H9 (cell line): Measurements from ENCODE around the gene IMMP2L. TPM values are rescaled to one million over a fixed set of nuclear protein-coding genes. Genes with fewer than 3 reads are reported as not detected.

Experiments
- DNase-seq: peaks from one replicate; pipeline ENCODE4 v3.0.0-alpha.2; 2017
- H2AFZ ChIP-seq: one replicate; pipeline ENCODE4 v1.6.1; 2013; ENCODE audit warnings: mild to moderate bottlenecking, low read length, control low read depth, moderate library complexity
- H2AK5ac ChIP-seq: 2 replicates; pipeline ENCODE4 v1.6.1; 2013; ENCODE audit warnings: low read length, control low read depth, mixed read lengths; ENCODE audit not compliant: insufficient read length
- H2BK120ac ChIP-seq: one replicate; pipeline ENCODE4 v1.6.1; 2013; ENCODE audit warnings: low read depth, mild to moderate bottlenecking, low read length, control low read depth, inconsistent platforms; ENCODE audit not compliant: poor library complexity, severe bottlenecking
- H2BK12ac ChIP-seq: 2 replicates; pipeline ENCODE4 v1.6.1; 2013; ENCODE audit warnings: low read length, control low read depth, mixed read lengths, low read depth; ENCODE audit not compliant: insufficient read length
- H2BK15ac ChIP-seq: 2 replicates; pipeline ENCODE4 v1.6.1; 2013; ENCODE audit warnings: low read depth, low read length, control low read depth
- H2BK20ac ChIP-seq: one replicate; pipeline ENCODE4 v1.6.1; 2013; ENCODE audit warnings: low read depth, mild to moderate bottlenecking, low read length, control low read depth, inconsistent platforms; ENCODE audit not compliant: poor library complexity, severe bottlenecking
- H2BK5ac ChIP-seq: 2 replicates; pipeline ENCODE4 v1.6.1; 2013; ENCODE audit warnings: low read length, control low read depth, mixed read lengths; ENCODE audit not compliant: insufficient read length
- H3K14ac ChIP-seq: 2 replicates; pipeline ENCODE4 v1.6.1; 2013; ENCODE audit warnings: low read length, control low read depth; ENCODE audit not compliant: insufficient read depth
- H3K18ac ChIP-seq: 2 replicates; pipeline ENCODE4 v1.6.1; 2013; ENCODE audit warnings: low read depth, mild to moderate bottlenecking, mixed read lengths, low read length, control low read depth; ENCODE audit not compliant: insufficient read length
- H3K23ac ChIP-seq: 2 replicates; pipeline ENCODE4 v1.6.1; 2013; ENCODE audit warnings: low read length, control low read depth, mixed read lengths, low read depth; ENCODE audit not compliant: insufficient read length
- H3K23me2 ChIP-seq: 2 replicates; pipeline ENCODE4 v1.6.1; 2013; ENCODE audit warnings: low read depth, mild to moderate bottlenecking, mixed read lengths, low read length, control low read depth; ENCODE audit not compliant: insufficient read length, poor library complexity, severe bottlenecking
- H3K27ac ChIP-seq: 2 replicates; pipeline ENCODE4 v1.5.1; 2013; ENCODE audit warnings: low read length, control low read depth, mixed read lengths, low read depth; ENCODE audit not compliant: insufficient read length
- H3K27me3 ChIP-seq: 2 replicates; pipeline ENCODE4 v1.6.1; 2013; ENCODE audit warnings: low read length, control low read depth, inconsistent platforms; ENCODE audit not compliant: insufficient read depth
- H3K4ac ChIP-seq: 2 replicates; pipeline ENCODE4 v1.6.1; 2013; ENCODE audit warnings: low read depth, mild to moderate bottlenecking, control low read depth, inconsistent platforms, low read length, moderate library complexity
- H3K4me1 ChIP-seq: 2 replicates; pipeline ENCODE4 v1.6.1; 2013; ENCODE audit warnings: low read length, control low read depth, inconsistent platforms; ENCODE audit not compliant: insufficient read depth
- H3K4me2 ChIP-seq: 2 replicates; pipeline ENCODE4 v1.6.1; 2013; ENCODE audit warnings: low read length, control low read depth, mixed read lengths; ENCODE audit not compliant: insufficient read length, insufficient read depth
- H3K56ac ChIP-seq: 2 replicates; pipeline ENCODE4 v1.6.1; 2013; ENCODE audit warnings: low read depth, mild to moderate bottlenecking, mixed read lengths, low read length, control low read depth; ENCODE audit not compliant: insufficient read length
- H3K79me1 ChIP-seq: 2 replicates; pipeline ENCODE4 v1.6.1; 2013; ENCODE audit warnings: low read depth, mild to moderate bottlenecking, moderate library complexity, low read length, control low read depth, inconsistent platforms; ENCODE audit not compliant: insufficient read depth, poor library complexity, severe bottlenecking
- H3K79me2 ChIP-seq: 2 replicates; pipeline ENCODE4 v1.6.1; 2013; ENCODE audit warnings: low read length, control low read depth, inconsistent platforms; ENCODE audit not compliant: insufficient read depth
- H3K9ac ChIP-seq: 2 replicates; pipeline ENCODE4 v1.6.1; 2013; ENCODE audit warnings: low read length, control low read depth, mixed read lengths; ENCODE audit not compliant: insufficient read length; ENCODE audit errors: extremely low read depth
- H3K9me3 ChIP-seq: one replicate; pipeline ENCODE4 v1.6.1; 2013; ENCODE audit warnings: low read depth, low read length, inconsistent platforms; ENCODE audit not compliant: control insufficient read depth
- H3T11ph ChIP-seq: one replicate; pipeline ENCODE4 v1.6.1; 2013; ENCODE audit warnings: mild to moderate bottlenecking, low read length, control low read depth, inconsistent platforms
- H4K20me1 ChIP-seq: one replicate; pipeline ENCODE4 v1.6.1; 2013; ENCODE audit not compliant: control insufficient read depth, insufficient read length, insufficient read depth
- H4K5ac ChIP-seq: 2 replicates; pipeline ENCODE4 v1.6.1; 2013; ENCODE audit warnings: low read depth, mild to moderate bottlenecking, mixed read lengths, low read length, control low read depth; ENCODE audit not compliant: insufficient read length
- H4K8ac ChIP-seq: replicated peaks from 2 replicates; pipeline ENCODE4 v1.6.1; 2013; ENCODE audit warnings: low read length, control low read depth, mixed read lengths, low read depth; ENCODE audit not compliant: insufficient read length
- H4K91ac ChIP-seq: 2 replicates; pipeline ENCODE4 v1.6.1; 2013; ENCODE audit warnings: low read depth, mild to moderate bottlenecking, moderate library complexity, mixed read lengths, low read length, control low read depth; ENCODE audit not compliant: insufficient read length
- H3K27ac Mint-ChIP-seq, 3 experiments: 2 replicates in 2 of 3; 3 replicates in 1 of 3; pipeline ENCODE4 v1.8.0; 2020 to 2021; ENCODE audit warnings: mixed read lengths in 3 of 3, mild to moderate bottlenecking in 1 of 3, moderate library complexity in 1 of 3
- H3K27me3 Mint-ChIP-seq: 2 replicates; pipeline ENCODE4 v1.8.0; 2021; ENCODE audit warnings: low read depth, mild to moderate bottlenecking, moderate library complexity, mixed read lengths
- H3K36me3 Mint-ChIP-seq, 3 experiments: 2 replicates in 2 of 3; 3 replicates in 1 of 3; pipeline ENCODE4 v1.8.0; 2020 to 2021; ENCODE audit warnings: low read depth in 3 of 3, mixed read lengths in 3 of 3; ENCODE audit not compliant: insufficient read depth in 1 of 3
- H3K4me1 Mint-ChIP-seq, 2 experiments: 2 replicates each; pipeline ENCODE4 v1.8.0; 2020; ENCODE audit warnings: mixed read lengths in 2 of 2
- H3K4me3 Mint-ChIP-seq, 2 experiments: 2 replicates in 1 of 2; 3 replicates in 1 of 2; pipeline ENCODE4 v1.8.0; 2020 to 2021; ENCODE audit warnings: mild to moderate bottlenecking in 2 of 2, mixed read lengths in 2 of 2, moderate library complexity in 1 of 2
- H3K9me3 Mint-ChIP-seq, 2 experiments: 2 replicates in 1 of 2; 3 replicates in 1 of 2; pipeline ENCODE4 v1.8.0; 2020; ENCODE audit warnings: mild to moderate bottlenecking in 2 of 2, mixed read lengths in 2 of 2, moderate library complexity in 1 of 2
- CTCF ChIP-seq: fragments of 200-600 bp; sonication (generic); conservative IDR thresholded peaks from 3 replicates; pipeline ENCODE4 v1.8.0; 2021; ENCODE audit warnings: antibody characterized with exemption, mild to moderate bottlenecking
- WGBS: extraction: QIAGEN DNeasy Blood & Tissue Kit; methylation state at CpG from one replicate; pipeline ENCODE4 v1.1.7; 2013; ENCODE audit warnings: missing lambda C conversion rate, low lambda C conversion rate, mixed read lengths; ENCODE audit not compliant: insufficient read length; ENCODE audit errors: extremely low coverage; 5-methylcytosine and 5-hydroxymethylcytosine counted together
- total RNA-seq: library from RNA; stranded (reverse); gene quantifications from 2 replicates; pipeline ENCODE4 v1.2.1, GENCODE V29; 2021

The IMMP2L gene
- total RNA-seq, 1 experiment from 2014 or later, result 14.7 TPM

GRCh38 chr7:111473449-111474198, 88.7 kb downstream of the IMMP2L start:
- no peaks in the 10 kb centered on the region for H3K23me2 ChIP-seq
- H3K18ac ChIP-seq, result no peak overlapping the region
- H4K8ac ChIP-seq, result no peak overlapping the region
- no peak overlapping the region for H2AFZ ChIP-seq
- H3K9ac ChIP-seq, result no peak overlapping the region
- H3K14ac ChIP-seq, result no peak overlapping the region
- no peak overlapping the region for H2BK5ac ChIP-seq
- H3K56ac ChIP-seq, result no peak overlapping the region
- H3K23ac ChIP-seq, result no peak overlapping the region
- DNase-seq, result no peak
- H2BK20ac ChIP-seq, result no peak overlapping the region
- no peak overlapping the region for H3K27ac ChIP-seq
- no peak for TF ChIP-seq CTCF
- no peaks in the 10 kb centered on the region for H4K20me1 ChIP-seq
- peaks cover 0 to 13% (median 2%) of the 10 kb centered on the region in 3 experiments; a peak in 4 of 7 replicates for H3K36me3 Mint-ChIP-seq
- H2BK15ac ChIP-seq, result no peak overlapping the region
- peaks cover 7 to 10% of the 10 kb centered on the region in 2 experiments for H3K9me3 Mint-ChIP-seq
- H2BK120ac ChIP-seq, result no peak overlapping the region
- no peak overlapping the region for H4K91ac ChIP-seq
- no peak overlapping the region for H3T11ph ChIP-seq
- no peaks in the 10 kb centered on the region for H3K79me2 ChIP-seq
- no CpG with 5 or more reads among the region's 2 CpGs for WGBS
- no peak overlapping the region for H2BK12ac ChIP-seq
- no peaks in the 10 kb centered on the region for H3K4me1 ChIP-seq
- H3K27ac Mint-ChIP-seq, result no peak overlapping the region
- H2AK5ac ChIP-seq, result no peak overlapping the region
- no peak overlapping the region for H4K5ac ChIP-seq
- no peaks in the 10 kb centered on the region for H3K27me3 Mint-ChIP-seq
- no peaks in the 10 kb centered on the region for H3K4me1 Mint-ChIP-seq
- H3K9me3 ChIP-seq, result no peaks in the 10 kb centered on the region
- H3K4me2 ChIP-seq, result no peak overlapping the region
- no peak overlapping the region for H3K4me3 Mint-ChIP-seq
- no peaks in the 10 kb centered on the region for H3K79me1 ChIP-seq
- H3K4ac ChIP-seq, result no peak overlapping the region
- no peaks in the 10 kb centered on the region for H3K27me3 ChIP-seq
